Stimulated activated CD4-positive, alpha-beta T cell treated with anti-CD3 and anti-CD28 coated beads, Interleukin-4, amount 100 ng/mL, for 4 hours (primary cell): ENCODE results near the gene HINT3.
"Not testable (repeated sequence)": the region's sequence is repeated elsewhere in the genome, so short reads cannot be mapped to it uniquely, and the experiment has no call there.

ENCODE experiments used
- DNase-seq, 2 experiments: peaks; one replicate each; pipeline ENCODE4 v3.0.0-alpha.2; 2020

Gene HINT3

GRCh38 chr6:125956506-125957390 lies at the start of gene HINT3:
TSS of gene HINT3 (plus strand) at chr6:125956770. CDS start at chr6:125956978, 208 bp downstream.
- peak; percentile 96 to 99 for DNase-seq

- no peak for DNase-seq
These were observed 46.0 kb upstream of the HINT3 start for GRCh38 chr6:125910527-125910926.

- DNase-seq, result not testable (repeated sequence)
These were observed 45.5 kb upstream of the HINT3 start for GRCh38 chr6:125911051-125911451.

- not testable (repeated sequence) for DNase-seq
These were observed 44.1 kb upstream of the HINT3 start for GRCh38 chr6:125912430-125912829.

DNA sequence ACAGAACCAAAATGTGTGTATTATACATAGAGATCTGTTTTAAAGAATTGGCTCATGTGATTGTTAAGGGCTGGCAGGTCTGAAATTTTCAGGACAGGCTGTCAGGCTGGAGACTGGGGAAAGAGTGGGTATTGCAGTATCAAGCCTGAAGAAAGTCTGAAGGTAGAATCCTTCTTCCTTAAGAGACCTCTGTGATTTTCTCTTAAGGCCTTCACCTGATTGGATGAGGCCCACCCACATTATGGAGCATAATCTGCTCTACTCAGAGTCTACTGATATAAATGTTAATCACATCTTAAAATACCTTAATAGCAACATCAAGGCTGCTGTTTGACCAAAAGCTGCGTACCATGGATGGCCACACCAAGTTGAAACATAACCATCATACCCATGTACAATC lies 43.4 kb upstream of the HINT3 start:
- no peak for DNase-seq

DNA sequence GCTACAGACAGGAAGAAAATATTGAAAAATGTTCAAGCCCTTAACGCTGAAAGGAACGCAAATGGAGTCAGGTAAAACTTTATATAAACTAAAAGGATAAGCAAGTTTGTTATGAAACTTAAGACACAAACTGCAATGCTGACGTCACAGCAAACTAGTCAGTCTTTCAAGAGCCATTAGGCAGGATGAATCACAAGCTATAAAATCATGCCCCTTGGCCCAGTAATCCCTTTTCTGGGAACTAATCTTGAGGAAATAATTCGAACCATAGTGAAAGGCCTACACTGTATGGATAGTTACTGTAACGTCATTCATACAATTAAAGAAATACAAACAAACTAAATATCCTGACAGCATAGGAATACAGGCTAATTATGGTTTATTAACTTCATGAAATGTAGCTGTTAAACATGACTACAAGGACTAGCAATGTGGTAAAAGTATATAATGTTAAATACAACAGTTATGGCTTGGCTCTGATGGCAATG lies 42.7 kb upstream of the HINT3 start:
- no peak for DNase-seq

- DNase-seq, result no peak
These were observed 38.3 kb upstream of the HINT3 start for GRCh38 chr6:125918230-125918629.

GRCh38 chr6:125918681-125919566 lies 37.6 kb upstream of the HINT3 start:
- peak; percentile 5 to 62 for DNase-seq

DNA sequence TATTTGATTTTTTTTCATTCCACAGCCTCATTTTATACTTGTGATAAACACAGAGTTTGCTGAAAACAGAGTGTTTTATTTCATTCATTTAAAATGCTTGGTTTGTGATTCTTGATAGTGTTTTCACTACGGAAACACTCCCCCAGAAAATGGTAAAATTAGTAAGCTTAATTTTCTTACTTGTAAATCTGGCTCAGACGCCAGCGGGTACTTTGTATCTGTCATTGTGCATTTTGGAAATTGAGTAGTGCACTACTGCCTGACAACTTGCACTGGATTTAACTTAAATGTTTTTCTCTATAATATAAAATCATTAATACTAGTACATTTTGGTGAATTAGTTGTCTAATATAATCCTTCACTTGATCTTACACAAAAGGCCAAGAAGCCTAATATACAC lies 37.0 kb upstream of the HINT3 start:
- DNase-seq, result no peak

- no peak for DNase-seq
These were observed 34.2 kb upstream of the HINT3 start for GRCh38 chr6:125922322-125922860.

DNA sequence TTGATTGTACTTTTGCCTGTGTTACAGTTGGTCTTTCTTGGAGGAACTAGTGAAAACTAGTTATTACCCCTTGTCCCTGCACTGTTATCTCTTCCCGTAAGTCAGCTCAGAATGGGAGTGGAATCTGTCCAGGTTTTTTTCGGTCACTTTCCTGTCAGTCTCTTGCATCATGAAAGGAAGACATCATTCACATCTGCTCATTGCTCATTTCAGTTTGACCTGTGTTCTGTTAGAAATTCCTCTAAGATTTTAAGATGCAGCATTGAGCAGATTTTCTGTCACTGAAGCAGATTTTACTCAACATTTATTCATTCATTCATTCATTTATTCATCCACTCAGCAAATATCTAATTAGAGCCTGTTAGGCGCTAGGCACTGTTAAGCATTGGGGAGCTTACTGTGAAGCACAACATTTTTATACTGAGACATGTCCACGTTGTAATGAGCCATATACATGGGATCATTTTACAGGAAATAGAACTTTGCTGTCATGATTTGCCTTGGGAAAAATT lies 33.1 kb upstream of the HINT3 start:
- no peak for DNase-seq

GRCh38 chr6:125924169-125924568 lies 32.4 kb upstream of the HINT3 start:
- no peak for DNase-seq

GRCh38 chr6:125924697-125925358 lies 31.7 kb upstream of the HINT3 start:
- DNase-seq, result no peak

DNA sequence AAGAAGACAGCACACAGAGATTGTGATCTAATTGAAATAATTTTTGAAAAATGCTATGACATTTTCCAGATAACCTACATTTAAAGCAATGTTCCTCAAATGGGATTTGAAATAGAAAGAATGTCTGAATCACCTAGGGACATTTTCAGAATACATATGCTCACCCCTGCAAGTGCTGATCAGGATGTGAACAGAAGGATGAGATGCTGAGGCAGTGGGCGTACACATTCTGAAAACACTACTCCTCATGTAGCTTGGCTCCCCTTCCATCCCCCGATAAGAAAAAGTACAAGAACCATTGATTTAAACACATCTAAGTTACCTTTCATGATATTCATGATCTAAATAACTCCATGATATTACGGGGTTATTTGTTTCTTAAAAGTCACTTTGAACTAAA lies 29.9 kb upstream of the HINT3 start:
- DNase-seq, result no peak

DNA sequence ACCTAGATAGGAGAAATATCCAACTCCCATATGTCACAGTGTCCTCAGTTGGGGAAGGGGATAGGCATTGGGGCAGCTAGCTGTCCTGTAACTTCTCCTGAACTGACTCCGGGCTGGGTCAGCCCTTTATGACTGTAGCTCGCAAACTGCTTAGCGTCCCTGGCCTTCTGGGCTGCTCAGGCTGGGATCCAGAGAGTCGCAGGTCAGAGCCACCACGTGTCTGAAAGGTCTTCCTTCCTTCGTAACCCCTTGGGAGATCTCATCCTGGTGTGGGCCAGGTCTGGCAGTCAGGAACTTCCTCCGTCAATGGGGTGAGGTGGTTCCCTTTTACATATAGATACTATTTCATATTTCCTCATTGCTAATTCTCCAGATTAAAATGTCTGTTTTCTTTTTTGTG lies 28.8 kb upstream of the HINT3 start:
- no peak for DNase-seq

DNA sequence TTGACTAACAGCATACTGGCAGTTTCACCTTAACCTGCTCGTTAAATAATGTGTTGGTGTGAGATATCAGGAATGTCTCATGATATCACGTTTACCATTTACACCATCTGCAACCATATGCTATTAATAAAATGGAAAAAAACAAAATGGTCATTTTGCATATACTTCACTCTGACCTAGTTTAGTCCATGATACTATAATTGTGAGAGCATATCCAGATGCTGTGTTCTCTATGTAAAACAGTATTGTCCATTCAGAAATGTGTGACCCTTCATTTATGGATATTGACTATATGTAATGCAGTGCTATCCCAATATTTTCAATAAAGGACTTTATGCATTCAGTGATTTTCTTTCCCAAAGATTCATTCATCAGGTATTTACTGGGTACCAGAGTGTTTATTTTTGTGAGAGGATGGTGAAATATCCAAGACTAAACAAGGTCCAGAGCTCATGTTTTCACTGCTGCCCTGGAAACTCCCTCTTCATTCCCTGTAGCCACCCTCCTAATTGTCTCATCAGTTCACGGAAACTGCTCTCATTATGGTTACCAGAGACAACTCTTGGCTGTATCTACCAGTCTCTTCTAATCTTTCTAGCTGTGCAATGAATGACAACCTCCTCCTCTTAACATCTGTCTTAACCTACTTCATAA lies 25.7 kb upstream of the HINT3 start:
- DNase-seq, result no peak

- DNase-seq, result no peak
These were observed 24.7 kb upstream of the HINT3 start for GRCh38 chr6:125931733-125932450.

DNA sequence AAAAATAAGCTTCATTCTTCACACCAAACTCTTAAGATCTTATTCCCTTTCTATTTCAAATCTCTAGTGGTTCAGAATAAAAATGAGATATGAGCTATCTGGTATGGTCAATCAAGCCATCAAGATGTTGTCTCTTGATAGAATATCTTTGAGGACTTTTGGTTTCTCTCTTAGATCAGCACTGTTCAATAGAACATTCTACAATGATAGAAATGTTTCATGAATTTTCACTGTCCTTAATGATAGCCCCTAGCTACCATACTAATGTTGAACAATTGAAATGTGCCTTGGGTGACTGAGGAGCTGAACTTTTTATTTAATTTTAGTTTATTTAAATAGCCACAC lies 24.1 kb upstream of the HINT3 start:
- no peak for DNase-seq

GRCh38 chr6:125935520-125935919 lies 21.1 kb upstream of the HINT3 start:
- DNase-seq, result not testable (repeated sequence)

GRCh38 chr6:125939026-125939425 lies 17.5 kb upstream of the HINT3 start:
- no peak for DNase-seq

- no peak for DNase-seq
These were observed 16.8 kb upstream of the HINT3 start for GRCh38 chr6:125939791-125940190.
